CD4-positive, alpha-beta T cell (primary cell): ENCODE data around the gene SLC44A1. TPM values are rescaled to one million over a fixed set of nuclear protein-coding genes. Genes with fewer than 3 reads are reported as not detected.

Experiments used
- ATAC-seq: fragments of 200-7000 bp; cut with Tn5 transposase; one replicate; pipeline ENCODE4 v1.10.0; 2022; ENCODE audit warnings: mild to moderate bottlenecking; ENCODE audit not compliant: poor library complexity
- CTCF ChIA-PET: fragments of 350-600 bp; sonication (Branson Sonifier 250); formaldehyde crosslinking; loops from one replicate; lab custom pipeline; 2021; ENCODE audit warnings: antibody characterized with exemption, inconsistent platforms; lab: Charles Lee
- POLR2A ChIA-PET: fragments of 350-600 bp; sonication (Branson Sonifier 250); formaldehyde crosslinking; loops from one replicate; lab custom pipeline; 2021; ENCODE audit warnings: antibody characterized with exemption, inconsistent platforms; lab: Charles Lee
- DNase-seq, 14 experiments: peaks; one replicate each; pipeline ENCODE4 v3.0.0-alpha.2; 2013 to 2020; ENCODE audit warnings: mixed read lengths in 2 of 14
- H3K27ac ChIP-seq, 2 donors: one replicate each; pipeline versions ENCODE4 v1.5.1 to v1.7.0; 2013; ENCODE audit warnings: low read length in 2 of 2, low read depth in 1 of 2, mild to moderate bottlenecking in 1 of 2
- H3K27me3 ChIP-seq, 2 experiments: 1 replicate in 1 of 2; 2 replicates in 1 of 2; pipeline versions ENCODE4 v1.6.1 to v1.7.0; 2013; ENCODE audit warnings: low read length in 2 of 2, control low read depth in 1 of 2, mild to moderate bottlenecking in 1 of 2, moderate library complexity in 1 of 2; ENCODE audit not compliant: insufficient read depth in 2 of 2, control insufficient read depth in 1 of 2
- H3K36me3 ChIP-seq: one replicate; pipeline ENCODE4 v1.6.1; 2013; ENCODE audit warnings: low read length, control low read depth; ENCODE audit not compliant: insufficient read depth
- H3K4me1 ChIP-seq: one replicate; pipeline ENCODE4 v1.6.1; 2013; ENCODE audit warnings: low read length, control low read depth; ENCODE audit not compliant: insufficient read depth
- H3K4me3 ChIP-seq: one replicate; pipeline ENCODE4 v1.5.1; 2013; ENCODE audit warnings: mild to moderate bottlenecking, low read length, moderate library complexity
- H3K9me3 ChIP-seq, 2 experiments: 1 replicate in 1 of 2; 2 replicates in 1 of 2; pipeline versions ENCODE4 v1.6.1 to v1.7.0; 2013; ENCODE audit warnings: low read length in 2 of 2, mild to moderate bottlenecking in 2 of 2, control low read depth in 1 of 2, moderate library complexity in 1 of 2; ENCODE audit not compliant: control insufficient read depth in 1 of 2, insufficient read depth in 1 of 2
- H3K27ac Mint-ChIP-seq: one replicate; pipeline ENCODE4 v1.8.0; 2020; ENCODE audit warnings: mixed read lengths
- H3K27me3 Mint-ChIP-seq: one replicate; pipeline ENCODE4 v1.8.0; 2021; ENCODE audit warnings: mixed read lengths
- H3K36me3 Mint-ChIP-seq: one replicate; pipeline ENCODE4 v1.8.0; 2021; ENCODE audit warnings: low read depth, mixed read lengths
- H3K4me1 Mint-ChIP-seq: one replicate; pipeline ENCODE4 v1.8.0; 2021; ENCODE audit warnings: low read depth, mixed read lengths
- H3K4me3 Mint-ChIP-seq: one replicate; pipeline ENCODE4 v1.8.0; 2020; ENCODE audit warnings: mild to moderate bottlenecking, mixed read lengths
- H3K9me3 Mint-ChIP-seq: one replicate; pipeline ENCODE4 v1.8.0; 2020; ENCODE audit warnings: mixed read lengths
- CTCF ChIP-seq: fragments of 200-600 bp; IDR thresholded peaks from one replicate; pipeline ENCODE4 v1.8.0; 2022; ENCODE audit warnings: antibody characterized with exemption, mild to moderate bottlenecking
- intact Hi-C, 2 experiments: fragments of 100-400 bp; cut with DNase I in 1 of 2; cut with micrococcal nuclease in 1 of 2; formaldehyde crosslinking; loops; one replicate each; pipeline versions ENCODE4 v1.15.1 to v1.9.0; 2023 to 2025; cut with DNase I, micrococcal nuclease
- total RNA-seq, 174 experiments: library from RNA in 2 of 174; stranded (reverse) in 2 of 174; gene quantifications; one replicate each; pipeline ENCODE4 v1.2.3 and lab custom pipeline; 2021 to 2026

The SLC44A1 gene
- total RNA-seq, 2 experiments from 2014 or later = 5.1 to 5.9 TPM

- Mint-ChIP-seq H3K36me3 (peaks cover 30% of the 10 kb centered on the region), H3K4me3 (no peak overlapping the region), H3K4me1 (peaks cover 25% of the 10 kb centered on the region), H3K9me3 (no peaks in the 10 kb centered on the region), H3K27me3 (no peaks in the 10 kb centered on the region), H3K27ac (no peak overlapping the region)
- TF ChIP-seq CTCF = no peak
- H3K9me3 ChIP-seq = no peaks in the 10 kb centered on the region
- POLR2A ChIA-PET = no interaction called here
- H3K27me3 ChIP-seq = no peaks in the 10 kb centered on the region
- H3K27ac ChIP-seq = no peak overlapping the region
- intact Hi-C loops = no loop called here
- ATAC-seq (no peak), DNase-seq (no peak)
- no peaks in the 10 kb centered on the region for H3K4me1 ChIP-seq
- CTCF ChIA-PET = no interaction called here
- H3K36me3 ChIP-seq = no peaks in the 10 kb centered on the region
- H3K4me3 ChIP-seq = no peak overlapping the region
These were observed 110.0 kb downstream of the SLC44A1 start for GRCh38 chr9:105354448-105354847.

- peaks cover 23% of the 10 kb centered on the region for H3K36me3 Mint-ChIP-seq
These were observed 111.3 kb downstream of the SLC44A1 start for GRCh38 chr9:105355781-105356180.

GRCh38 chr9:105357937-105358336, 113.5 kb downstream of the SLC44A1 start:
- TF ChIP-seq CTCF = no peak
- Mint-ChIP-seq H3K4me1 (peaks cover 25% of the 10 kb centered on the region), H3K9me3 (no peaks in the 10 kb centered on the region), H3K36me3 (peaks cover 38% of the 10 kb centered on the region), H3K27ac (no peak overlapping the region), H3K4me3 (no peak overlapping the region), H3K27me3 (no peaks in the 10 kb centered on the region)
- peaks cover 11% of the 10 kb centered on the region for H3K36me3 ChIP-seq
- no peak overlapping the region for H3K4me3 ChIP-seq
- no peak overlapping the region for H3K27ac ChIP-seq
- no peaks in the 10 kb centered on the region for H3K4me1 ChIP-seq
- POLR2A ChIA-PET = no interaction called here
- CTCF ChIA-PET = no interaction called here
- no peak for DNase-seq
- ATAC-seq = no peak
- no peaks in the 10 kb centered on the region for H3K9me3 ChIP-seq
- H3K27me3 ChIP-seq = no peaks in the 10 kb centered on the region
- intact Hi-C loops = no loop called here

More at GRCh38 chr9:105355781-105356180, 111.3 kb downstream of the SLC44A1 start:
- no peaks in the 10 kb centered on the region for H3K27me3 Mint-ChIP-seq
- Histone ChIP-seq H3K27me3 (no peaks in the 10 kb centered on the region), H3K4me3 (no peak overlapping the region), H3K4me1 (no peaks in the 10 kb centered on the region), H3K27ac (no peak overlapping the region), H3K36me3 (peaks cover 5% of the 10 kb centered on the region), H3K9me3 (no peaks in the 10 kb centered on the region)
- H3K9me3 Mint-ChIP-seq = no peaks in the 10 kb centered on the region
- H3K4me3 Mint-ChIP-seq = no peak overlapping the region
- ATAC-seq (peak; percentile 100), DNase-seq (peak in 4 of 14 experiments; percentile 32 to 38 (median 32))
- intact Hi-C loops = no loop called here
- TF ChIP-seq CTCF = no peak
- POLR2A ChIA-PET = no interaction called here
- H3K27ac Mint-ChIP-seq = no peak overlapping the region
- peaks cover 25% of the 10 kb centered on the region for H3K4me1 Mint-ChIP-seq
- CTCF ChIA-PET = no interaction called here
